Ishikawa (cell line): ENCODE measurements around the gene HTR3E.

Experiments used
- CEBPB ChIP-seq: IDR thresholded peaks from 2 replicates; pipeline ENCODE4 v1.6.1; 2012
- CREB1 ChIP-seq: IDR thresholded peaks from 2 replicates; pipeline ENCODE4 v1.6.1; 2012; ENCODE audit warnings: low read depth
- EP300 ChIP-seq: IDR thresholded peaks from 2 replicates; pipeline ENCODE4 v1.6.1; 2012; ENCODE audit warnings: borderline replicate concordance
- RAD21 ChIP-seq: IDR thresholded peaks from 2 replicates; pipeline ENCODE4 v1.6.1; 2012; ENCODE audit warnings: low read depth
- TAF1 ChIP-seq: IDR thresholded peaks from 2 replicates; pipeline ENCODE4 v1.6.1; 2012; ENCODE audit warnings: low read depth, mild to moderate bottlenecking
- YY1 ChIP-seq: IDR thresholded peaks from 2 replicates; pipeline ENCODE4 v1.6.1; 2012; ENCODE audit warnings: low read depth
- ZBTB7A ChIP-seq: IDR thresholded peaks from 2 replicates; pipeline ENCODE4 v1.6.1; 2012; ENCODE audit warnings: low read depth
- TF ChIP-seq, protein P1 (sequence below): IDR thresholded peaks from 2 replicates; pipeline ENCODE4 v1.6.1; 2012
- TF ChIP-seq, protein P2 (sequence below): IDR thresholded peaks from 2 replicates; pipeline ENCODE4 v1.6.1; 2012
- TF ChIP-seq, protein P3 (sequence below): IDR thresholded peaks from 2 replicates; pipeline ENCODE4 v1.6.1; 2012; ENCODE audit warnings: low read depth, mild to moderate bottlenecking

DNA sequence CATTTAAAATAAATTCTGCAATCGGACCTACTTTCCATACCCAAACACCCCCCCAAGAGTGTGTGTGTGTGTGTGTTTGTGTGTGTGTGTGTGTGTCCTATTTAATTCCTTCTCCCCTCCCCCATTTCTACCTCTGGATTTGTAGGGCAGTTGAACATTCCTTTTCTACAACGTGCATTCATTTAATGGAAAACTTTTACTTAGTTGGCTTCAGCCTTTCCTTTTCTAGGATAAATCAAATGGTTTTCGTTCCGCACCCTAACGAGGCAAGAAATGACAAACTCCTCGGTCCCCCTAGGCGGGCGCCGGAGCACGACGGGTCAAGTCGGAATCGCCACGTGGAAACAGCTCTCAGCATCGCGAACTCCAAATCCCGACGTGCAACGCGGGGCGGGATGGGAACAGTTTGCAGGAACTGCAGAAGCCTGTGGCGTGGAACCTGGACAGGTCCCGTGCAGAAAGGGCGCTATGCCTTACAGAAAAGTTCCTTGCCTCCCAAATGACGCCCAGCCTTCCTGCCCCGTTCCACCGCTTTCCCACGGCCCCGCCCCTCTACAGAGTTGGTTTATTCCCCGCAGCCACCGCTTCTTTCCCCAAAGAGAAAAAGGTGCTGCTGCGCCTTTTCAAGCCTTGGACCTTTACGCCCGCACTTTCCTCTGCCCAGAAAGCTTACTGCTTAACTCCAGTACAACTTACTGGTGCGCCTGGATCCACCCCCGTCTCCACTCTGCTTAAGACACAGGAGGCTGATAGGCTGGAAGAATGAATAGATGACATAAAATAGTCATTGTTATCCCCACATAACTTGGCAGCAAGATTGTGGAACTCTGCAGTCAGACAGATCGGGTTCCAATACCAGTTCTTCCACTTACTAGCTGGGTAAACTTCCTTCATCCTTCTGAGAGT is 37.2 kb downstream of the HTR3E start:
- TF ChIP-seq, protein P1, sequence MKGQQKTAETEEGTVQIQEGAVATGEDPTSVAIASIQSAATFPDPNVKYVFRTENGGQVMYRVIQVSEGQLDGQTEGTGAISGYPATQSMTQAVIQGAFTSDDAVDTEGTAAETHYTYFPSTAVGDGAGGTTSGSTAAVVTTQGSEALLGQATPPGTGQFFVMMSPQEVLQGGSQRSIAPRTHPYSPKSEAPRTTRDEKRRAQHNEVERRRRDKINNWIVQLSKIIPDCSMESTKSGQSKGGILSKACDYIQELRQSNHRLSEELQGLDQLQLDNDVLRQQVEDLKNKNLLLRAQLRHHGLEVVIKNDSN, result peak; percentile 81
- TF ChIP-seq TAF1 (peak; percentile 50), EP300 (no peak; the same call in none of the 2 replicates), RAD21 (0 out of 2 replicates have a peak, but pooled peaks have one; percentile 11), CEBPB (no peak), ZBTB7A (0 out of 2 replicates have a peak, but pooled peaks have one; percentile 67), YY1 (peak; percentile 68), CREB1 (peak; percentile 6; the same call in 1 of the 2 replicates)
- TF ChIP-seq, protein P2, sequence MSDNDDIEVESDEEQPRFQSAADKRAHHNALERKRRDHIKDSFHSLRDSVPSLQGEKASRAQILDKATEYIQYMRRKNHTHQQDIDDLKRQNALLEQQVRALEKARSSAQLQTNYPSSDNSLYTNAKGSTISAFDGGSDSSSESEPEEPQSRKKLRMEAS, result peak; percentile 100
- TF ChIP-seq, protein P3, sequence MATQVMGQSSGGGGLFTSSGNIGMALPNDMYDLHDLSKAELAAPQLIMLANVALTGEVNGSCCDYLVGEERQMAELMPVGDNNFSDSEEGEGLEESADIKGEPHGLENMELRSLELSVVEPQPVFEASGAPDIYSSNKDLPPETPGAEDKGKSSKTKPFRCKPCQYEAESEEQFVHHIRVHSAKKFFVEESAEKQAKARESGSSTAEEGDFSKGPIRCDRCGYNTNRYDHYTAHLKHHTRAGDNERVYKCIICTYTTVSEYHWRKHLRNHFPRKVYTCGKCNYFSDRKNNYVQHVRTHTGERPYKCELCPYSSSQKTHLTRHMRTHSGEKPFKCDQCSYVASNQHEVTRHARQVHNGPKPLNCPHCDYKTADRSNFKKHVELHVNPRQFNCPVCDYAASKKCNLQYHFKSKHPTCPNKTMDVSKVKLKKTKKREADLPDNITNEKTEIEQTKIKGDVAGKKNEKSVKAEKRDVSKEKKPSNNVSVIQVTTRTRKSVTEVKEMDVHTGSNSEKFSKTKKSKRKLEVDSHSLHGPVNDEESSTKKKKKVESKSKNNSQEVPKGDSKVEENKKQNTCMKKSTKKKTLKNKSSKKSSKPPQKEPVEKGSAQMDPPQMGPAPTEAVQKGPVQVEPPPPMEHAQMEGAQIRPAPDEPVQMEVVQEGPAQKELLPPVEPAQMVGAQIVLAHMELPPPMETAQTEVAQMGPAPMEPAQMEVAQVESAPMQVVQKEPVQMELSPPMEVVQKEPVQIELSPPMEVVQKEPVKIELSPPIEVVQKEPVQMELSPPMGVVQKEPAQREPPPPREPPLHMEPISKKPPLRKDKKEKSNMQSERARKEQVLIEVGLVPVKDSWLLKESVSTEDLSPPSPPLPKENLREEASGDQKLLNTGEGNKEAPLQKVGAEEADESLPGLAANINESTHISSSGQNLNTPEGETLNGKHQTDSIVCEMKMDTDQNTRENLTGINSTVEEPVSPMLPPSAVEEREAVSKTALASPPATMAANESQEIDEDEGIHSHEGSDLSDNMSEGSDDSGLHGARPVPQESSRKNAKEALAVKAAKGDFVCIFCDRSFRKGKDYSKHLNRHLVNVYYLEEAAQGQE, result peak; percentile 25; the same call in 1 of the 2 replicates
